ENCODE data around the gene OR4F6.

- TF ChIP-seq CTCF (conservative IDR thresholded peaks at IDR 0.05; ENCODE audit: low read depth in 2 of 2) = no peak
- TF ChIP-seq EZH2phosphoT487 (IDR thresholded peaks at IDR 0.05; ENCODE audit: unreplicated experiment) = no peak
- TF ChIP-seq ZNF114 (CRISPR knock-in tag; IDR thresholded peaks at IDR 0.05) = no peak
- TF ChIP-seq REST (IDR thresholded peaks at IDR 0.05; ENCODE audit: unreplicated experiment) = no peak
- no peak for TF ChIP-seq CREB1 (CRISPR knock-in tag; IDR thresholded peaks at IDR 0.05; ENCODE audit: low read depth)
- no peak for TF ChIP-seq ZNF462 (CRISPR knock-in tag; IDR thresholded peaks at IDR 0.05)
- no peak for TF ChIP-seq POLR2AphosphoS5 (IDR thresholded peaks at IDR 0.05; ENCODE audit: low read depth)
- TF ChIP-seq EZH2 (IDR thresholded peaks at IDR 0.05; ENCODE audit: low read depth, unreplicated experiment) = no peak
Observed at GRCh38 chr15:101784644-101785043, 18.7 kb upstream of the OR4F6 start.
